Suprapubic skin (tissue), 4 donors: ENCODE results near the gene EVA1A. TPM values are rescaled to one million over a fixed set of nuclear protein-coding genes. Genes with fewer than 3 reads are reported as not detected.

Experiments
- DNase-seq, 2 donors: peaks; one replicate each; pipeline ENCODE4 v3.0.0-alpha.2; 2019; ENCODE audit warnings: low spot score in 2 of 2
- H3K27ac ChIP-seq: fragments of 200-600 bp; sonication (generic); one replicate; pipeline ENCODE4 v1.5.1; 2019
- H3K27me3 ChIP-seq: fragments of 200-600 bp; sonication (generic); one replicate; pipeline ENCODE4 v1.5.1; 2019
- H3K36me3 ChIP-seq: fragments of 200-600 bp; sonication (generic); one replicate; pipeline ENCODE4 v1.5.1; 2019
- H3K4me1 ChIP-seq: fragments of 200-600 bp; sonication (generic); one replicate; pipeline ENCODE4 v1.5.1; 2019
- H3K4me3 ChIP-seq: fragments of 200-600 bp; sonication (generic); one replicate; pipeline ENCODE4 v1.5.1; 2019; ENCODE audit warnings: mild to moderate bottlenecking
- H3K9me3 ChIP-seq: fragments of 200-600 bp; sonication (generic); one replicate; pipeline ENCODE4 v1.5.1; 2019
- EP300 ChIP-seq: sonication (generic); formaldehyde crosslinking; IDR thresholded peaks from one replicate; pipeline ENCODE4 v1.6.1; 2017; ENCODE audit warnings: antibody characterized with exemption
- POLR2A ChIP-seq, 2 donors: fragments of 450-650 bp; IDR thresholded peaks; one replicate each; pipeline ENCODE4 v1.6.1; 2017; ENCODE audit warnings: antibody characterized with exemption in 2 of 2, mild to moderate bottlenecking in 2 of 2, moderate library complexity in 2 of 2
- POLR2AphosphoS5 ChIP-seq, 3 donors: sonication (generic); formaldehyde crosslinking; IDR thresholded peaks; one replicate each; pipeline ENCODE4 v1.6.1; 2017; ENCODE audit warnings: antibody characterized with exemption in 3 of 3
- WGBS: methylation state at CpG from one replicate; pipeline ENCODE4 v1.1.5; 2018; 5-methylcytosine and 5-hydroxymethylcytosine counted together
- total RNA-seq, 4 donors: library from RNA; depleted of rRNA; stranded (reverse); fragments of >200 nt; gene quantifications; one replicate each; pipeline ENCODE4 v1.1.0, GENCODE V29; 2016
- TF ChIP-seq, protein P1 (sequence below), 2 donors: fragments of 200-600 bp in 1 of 2; fragments of 450-650 bp in 1 of 2; sonication (generic) in 1 of 2; IDR thresholded peaks; one replicate each; pipeline ENCODE4 v1.5.1; 2016 to 2019; ENCODE audit warnings: antibody characterized with exemption in 2 of 2, mild to moderate bottlenecking in 1 of 2, moderate library complexity in 1 of 2

EVA1A gene
- total RNA-seq, 4 donors from 2014 or later, result 5.7 to 11.4 (median 7.9) TPM

DNA sequence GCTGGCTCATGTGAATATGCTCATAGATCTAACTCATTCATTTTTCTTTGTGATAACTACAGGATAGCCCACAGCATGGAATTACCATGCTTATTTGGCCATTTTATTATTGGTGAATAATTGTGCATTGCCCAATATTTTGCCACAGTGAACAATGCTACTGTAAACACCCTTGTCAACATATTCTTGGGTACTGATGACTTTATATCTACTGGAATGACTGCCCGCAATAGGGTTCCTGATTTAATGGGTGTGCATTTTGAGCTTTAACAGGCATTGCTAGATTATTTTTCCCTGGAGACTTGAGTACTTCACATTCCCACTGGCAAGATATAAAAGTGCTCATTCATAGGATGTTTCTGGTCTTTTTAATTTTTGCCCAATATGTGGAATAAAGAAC lies 42.7 kb upstream of the EVA1A start:
- WGBS, result 89% methylated on average over 1 of the region's 1 CpG
- Histone ChIP-seq H3K4me3 (no peak overlapping the region), H3K27ac (no peak overlapping the region), H3K27me3 (peaks cover 10% of the 10 kb centered on the region), H3K4me1 (peaks cover 4% of the 10 kb centered on the region), H3K9me3 (no peaks in the 10 kb centered on the region), H3K36me3 (no peaks in the 10 kb centered on the region)
- TF ChIP-seq POLR2AphosphoS5 (IDR thresholded peaks at IDR 0.05) (no peak), POLR2A (IDR thresholded peaks at IDR 0.05) (no peak), EP300 (no peak)
- TF ChIP-seq, protein P1, sequence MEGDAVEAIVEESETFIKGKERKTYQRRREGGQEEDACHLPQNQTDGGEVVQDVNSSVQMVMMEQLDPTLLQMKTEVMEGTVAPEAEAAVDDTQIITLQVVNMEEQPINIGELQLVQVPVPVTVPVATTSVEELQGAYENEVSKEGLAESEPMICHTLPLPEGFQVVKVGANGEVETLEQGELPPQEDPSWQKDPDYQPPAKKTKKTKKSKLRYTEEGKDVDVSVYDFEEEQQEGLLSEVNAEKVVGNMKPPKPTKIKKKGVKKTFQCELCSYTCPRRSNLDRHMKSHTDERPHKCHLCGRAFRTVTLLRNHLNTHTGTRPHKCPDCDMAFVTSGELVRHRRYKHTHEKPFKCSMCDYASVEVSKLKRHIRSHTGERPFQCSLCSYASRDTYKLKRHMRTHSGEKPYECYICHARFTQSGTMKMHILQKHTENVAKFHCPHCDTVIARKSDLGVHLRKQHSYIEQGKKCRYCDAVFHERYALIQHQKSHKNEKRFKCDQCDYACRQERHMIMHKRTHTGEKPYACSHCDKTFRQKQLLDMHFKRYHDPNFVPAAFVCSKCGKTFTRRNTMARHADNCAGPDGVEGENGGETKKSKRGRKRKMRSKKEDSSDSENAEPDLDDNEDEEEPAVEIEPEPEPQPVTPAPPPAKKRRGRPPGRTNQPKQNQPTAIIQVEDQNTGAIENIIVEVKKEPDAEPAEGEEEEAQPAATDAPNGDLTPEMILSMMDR (IDR thresholded peaks at IDR 0.05), result no peak
- no peak for DNase-seq

DNA sequence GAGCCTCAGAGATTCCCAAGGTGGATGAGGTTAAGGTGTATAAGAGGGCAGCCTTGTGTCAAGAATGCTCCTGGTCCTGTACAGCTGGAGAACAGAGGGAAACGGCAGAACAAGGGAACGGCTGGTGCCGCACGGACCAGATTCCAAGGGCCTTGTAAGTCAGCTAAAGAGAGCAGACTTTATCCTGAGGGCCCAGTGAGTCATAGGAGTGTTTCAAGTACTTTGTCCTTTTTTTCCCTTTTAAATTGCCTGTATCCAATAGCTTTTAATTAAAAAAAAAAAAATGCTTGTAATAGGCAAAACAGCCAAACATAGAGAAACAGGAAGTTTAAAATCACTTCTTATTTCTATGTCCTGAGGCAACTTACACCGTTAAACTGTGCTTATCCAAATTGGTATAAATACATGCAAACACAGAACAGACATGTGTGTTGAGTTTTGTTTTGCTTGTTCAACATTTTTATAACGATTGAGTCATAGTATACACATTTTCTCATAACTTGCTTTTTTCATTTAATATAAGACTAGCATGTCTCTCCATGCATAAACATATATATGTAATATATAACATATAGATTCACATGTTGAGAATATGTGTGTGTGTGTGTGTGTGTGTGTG lies 42.1 kb upstream of the EVA1A start:
- DNase-seq, result no peak
- TF ChIP-seq POLR2A (IDR thresholded peaks at IDR 0.05), result no peak
- TF ChIP-seq, protein P1 (IDR thresholded peaks at IDR 0.05), result no peak
- TF ChIP-seq EP300, result no peak
- TF ChIP-seq POLR2AphosphoS5 (IDR thresholded peaks at IDR 0.05), result no peak
- Histone ChIP-seq H3K36me3 (no peaks in the 10 kb centered on the region), H3K9me3 (no peaks in the 10 kb centered on the region), H3K4me1 (peaks cover 2% of the 10 kb centered on the region), H3K4me3 (no peak overlapping the region), H3K27me3 (peaks cover 7% of the 10 kb centered on the region), H3K27ac (no peak overlapping the region)
- WGBS, result 32% methylated on average over 6 of the region's 6 CpGs

DNA sequence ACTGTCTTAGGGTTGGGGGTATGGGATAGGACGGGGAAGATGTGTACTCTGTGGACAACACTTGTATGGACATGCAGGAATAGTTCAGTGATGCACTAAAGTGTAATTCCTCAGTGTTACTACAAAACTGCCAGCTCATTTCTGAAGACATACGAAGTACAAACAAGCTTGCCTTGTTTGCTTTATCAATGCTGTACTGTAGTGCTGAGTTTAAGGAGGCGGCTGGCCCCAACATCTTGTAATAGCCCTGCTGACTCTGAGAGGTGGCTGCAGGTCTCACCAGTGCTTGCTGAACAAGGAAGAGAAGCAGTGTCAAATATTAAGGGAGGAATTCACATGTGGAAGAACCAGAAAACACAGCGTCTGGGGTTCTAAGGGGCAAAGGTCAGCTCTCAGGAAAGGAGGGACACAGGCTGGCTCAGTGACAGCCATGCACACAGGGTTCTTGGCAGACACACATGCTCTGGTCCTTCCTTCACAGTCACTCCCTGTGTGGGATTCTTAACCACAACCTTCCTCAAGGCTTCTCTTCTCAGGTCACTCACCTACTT lies 39.8 kb upstream of the EVA1A start:
- DNase-seq, result no peak
- Histone ChIP-seq H3K9me3 (no peaks in the 10 kb centered on the region), H3K4me3 (no peak overlapping the region), H3K27me3 (peaks cover 1% of the 10 kb centered on the region), H3K36me3 (no peaks in the 10 kb centered on the region), H3K4me1 (no peaks in the 10 kb centered on the region), H3K27ac (peak overlapping the region; percentile 65)
- WGBS, result 71% methylated on average over 4 of the region's 4 CpGs
- TF ChIP-seq POLR2AphosphoS5 (IDR thresholded peaks at IDR 0.05) (no peak), EP300 (no peak), POLR2A (IDR thresholded peaks at IDR 0.05) (no peak)
- TF ChIP-seq, protein P1 (IDR thresholded peaks at IDR 0.05), result no peak

DNA sequence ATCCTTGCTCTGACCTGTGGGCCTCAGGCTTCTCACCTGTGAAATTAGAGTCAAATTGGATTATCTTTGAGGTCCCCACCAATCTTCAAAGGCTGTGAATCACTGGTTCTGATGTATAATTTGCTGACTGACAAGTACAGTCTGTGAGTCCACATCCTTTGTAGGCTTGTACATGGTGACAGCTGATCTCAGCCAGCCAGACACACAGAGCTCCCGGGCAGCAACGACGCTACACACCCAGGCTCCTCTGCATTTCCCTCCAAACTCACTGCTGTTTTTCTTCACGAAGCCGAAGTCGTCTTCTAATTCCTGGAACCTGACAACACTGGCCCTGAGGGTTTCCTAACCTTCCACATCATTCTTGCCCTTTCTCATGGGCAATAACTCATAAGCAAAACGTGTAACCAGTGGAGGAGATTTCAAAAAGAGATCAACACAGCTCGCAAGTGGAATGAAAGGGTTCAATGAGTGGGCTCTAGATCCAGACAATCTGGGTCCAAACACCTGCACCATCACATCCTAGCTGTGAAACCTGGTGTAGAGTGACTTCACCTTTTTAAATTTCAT lies 37.9 kb upstream of the EVA1A start:
- Histone ChIP-seq H3K4me1 (no peaks in the 10 kb centered on the region), H3K36me3 (no peaks in the 10 kb centered on the region), H3K9me3 (no peaks in the 10 kb centered on the region), H3K4me3 (no peak overlapping the region), H3K27ac (no peak overlapping the region), H3K27me3 (no peaks in the 10 kb centered on the region)
- 86% methylated on average over 8 of the region's 8 CpGs for WGBS
- TF ChIP-seq, protein P1 (IDR thresholded peaks at IDR 0.05), result no peak
- TF ChIP-seq POLR2AphosphoS5 (IDR thresholded peaks at IDR 0.05) (no peak), EP300 (no peak), POLR2A (IDR thresholded peaks at IDR 0.05) (no peak)
- DNase-seq, result no peak

DNA sequence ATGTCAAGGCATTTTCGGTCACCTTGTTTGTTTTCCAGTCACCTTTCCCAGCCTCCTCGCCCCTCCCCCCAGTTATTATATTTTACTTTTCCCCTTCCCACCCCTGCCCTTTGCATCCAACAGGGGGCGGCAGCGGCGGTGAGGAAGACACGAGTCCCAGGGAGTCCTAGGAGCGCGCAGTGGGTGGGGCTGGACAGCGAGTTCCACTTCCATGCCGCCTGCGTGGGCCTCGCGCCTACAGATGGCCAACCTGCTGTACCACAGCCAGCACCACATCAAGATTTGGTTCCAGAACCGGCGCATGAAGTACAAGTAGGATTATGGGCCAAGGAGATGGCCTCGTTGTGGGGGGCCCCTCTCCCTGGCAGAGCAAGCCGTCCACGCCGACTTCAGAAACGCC lies 37.2 kb upstream of the EVA1A start:
- WGBS, result 94% methylated on average over 18 of the region's 20 CpGs
- DNase-seq, result no peak
- H3K36me3 ChIP-seq, result no peaks in the 10 kb centered on the region
- H3K9me3 ChIP-seq, result no peaks in the 10 kb centered on the region
- no peak for TF ChIP-seq EP300
- TF ChIP-seq, protein P1 (IDR thresholded peaks at IDR 0.05), result no peak
- TF ChIP-seq POLR2AphosphoS5 (IDR thresholded peaks at IDR 0.05), result no peak
- no peak for TF ChIP-seq POLR2A (IDR thresholded peaks at IDR 0.05)
- H3K27me3 ChIP-seq, result no peaks in the 10 kb centered on the region
- no peak overlapping the region for H3K4me3 ChIP-seq
- H3K27ac ChIP-seq, result no peak overlapping the region
- peaks cover under 1% of the 10 kb centered on the region for H3K4me1 ChIP-seq
